AG09309 (cell line): ENCODE measurements around the gene CWC27.
"Not testable (repeated sequence)": the region's sequence is repeated elsewhere in the genome, so short reads cannot be mapped to it uniquely, and the experiment has no call there.

Source experiments
- DNase-seq: peaks from one replicate; pipeline ENCODE4 v3.0.0-alpha.2; 2010; ENCODE audit warnings: low read depth
- H3K4me3 ChIP-seq: 2 replicates; pipeline ENCODE4 v1.5.1; 2011; ENCODE audit warnings: mild to moderate bottlenecking, low read depth, low read length, moderate library complexity; ENCODE audit not compliant: control insufficient read depth
- CTCF ChIP-seq: IDR thresholded peaks from 2 replicates; pipeline ENCODE4 v1.5.1; 2011; ENCODE audit warnings: mild to moderate bottlenecking, low read depth, low read length, inconsistent platforms; ENCODE audit not compliant: insufficient read depth, control insufficient read depth; ENCODE audit errors: missing control alignments

Gene CWC27

DNA sequence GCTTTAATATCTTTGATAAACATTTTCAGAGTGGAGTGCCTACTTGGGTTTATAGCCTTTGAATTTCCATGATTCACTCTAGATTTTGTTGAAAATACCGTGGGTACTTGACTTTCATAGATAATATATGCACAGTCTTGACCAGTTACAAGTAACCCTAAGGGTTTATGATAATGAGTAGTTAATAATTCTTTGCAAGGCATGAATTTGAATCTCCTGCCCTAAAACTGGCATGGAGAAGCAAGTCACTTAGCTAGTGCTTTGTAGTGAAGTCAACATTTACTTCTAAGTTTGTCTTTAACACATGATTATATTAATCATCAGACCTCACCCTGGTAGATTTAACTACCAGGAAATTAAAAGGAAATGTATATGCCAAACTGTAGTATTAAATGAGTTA is 115.8 kb downstream of the CWC27 start:
- no peak for DNase-seq
- no peak for TF ChIP-seq CTCF
- H3K4me3 ChIP-seq: no peak overlapping the region

- H3K4me3 ChIP-seq: no peak overlapping the region
- no peak for DNase-seq
- TF ChIP-seq CTCF: no peak
Measured at GRCh38 chr5:64887910-64888309, 119.2 kb downstream of the CWC27 start.

- DNase-seq: no peak
- TF ChIP-seq CTCF: no peak
- no peak overlapping the region for H3K4me3 ChIP-seq
Measured at GRCh38 chr5:64895748-64896147, 127.0 kb downstream of the CWC27 start.

- DNase-seq: no peak
- no peak overlapping the region for H3K4me3 ChIP-seq
- no peak for TF ChIP-seq CTCF
Measured at GRCh38 chr5:64899838-64900237, 131.1 kb downstream of the CWC27 start.

GRCh38 chr5:64900618-64901017 is 131.9 kb downstream of the CWC27 start:
- H3K4me3 ChIP-seq: no peak overlapping the region
- no peak for DNase-seq
- no peak for TF ChIP-seq CTCF

DNA sequence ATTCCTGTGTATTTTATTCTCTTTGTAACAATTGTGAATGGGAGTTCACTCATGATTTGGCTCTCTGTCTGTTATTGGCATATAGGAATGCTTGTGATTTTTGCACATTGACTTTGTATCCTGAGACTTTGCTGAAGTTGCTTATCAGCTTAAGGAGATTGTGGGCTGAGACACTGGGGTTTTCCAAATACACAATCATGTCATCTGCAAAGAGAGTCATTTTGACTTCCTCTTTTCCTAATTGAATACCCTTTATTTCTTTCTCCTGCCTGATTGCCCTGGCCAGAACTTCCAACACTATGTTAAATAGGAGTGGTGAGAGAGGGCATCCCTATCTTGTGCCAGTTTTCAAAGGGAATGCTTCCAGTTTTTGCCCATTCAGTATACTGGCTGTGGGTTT is 138.7 kb downstream of the CWC27 start:
- not testable (repeated sequence) for DNase-seq, H3K4me3 ChIP-seq

- DNase-seq: no peak
- no peak for TF ChIP-seq CTCF
- H3K4me3 ChIP-seq: no peak overlapping the region
Measured at GRCh38 chr5:64914396-64914795, 145.7 kb downstream of the CWC27 start.
